ENCODE results near the gene LAP3.
A peak's percentile ranks its signal among the peaks of the same experiment; 100 is the strongest.
"Not testable (repeated sequence)": the region's sequence is repeated elsewhere in the genome, so short reads cannot be mapped to it uniquely, and the experiment has no call there.

The LAP3 gene

DNA sequence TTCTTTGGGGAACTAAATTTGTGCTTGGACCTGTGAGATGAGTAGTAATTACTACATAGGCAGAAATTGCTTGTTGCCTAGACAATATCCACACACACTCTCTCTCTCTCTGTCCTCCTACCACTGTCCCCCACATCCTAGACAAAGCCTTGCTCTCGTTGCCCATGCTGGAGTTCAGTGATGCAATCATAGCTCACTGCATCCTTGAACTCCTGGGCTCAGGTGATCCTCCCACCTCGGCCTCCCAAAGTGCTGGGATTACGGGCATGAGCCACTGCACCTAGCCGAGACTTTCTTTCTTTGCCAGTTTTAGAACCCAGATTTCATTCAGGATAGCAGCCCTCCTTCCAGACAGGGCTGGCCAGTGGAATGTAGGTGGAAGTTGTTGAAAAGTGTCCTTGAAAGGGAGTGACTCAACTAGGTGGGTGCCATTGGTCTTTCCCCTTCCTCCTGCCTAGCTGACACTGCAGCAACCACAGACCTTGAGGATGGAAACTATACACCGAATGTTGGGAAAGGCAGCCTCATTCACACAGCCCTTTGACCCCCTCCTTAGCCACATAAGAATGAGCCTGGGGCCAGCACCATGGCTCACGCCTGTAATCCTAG is 16.8 kb upstream of the LAP3 start:
- H3K4me3 ChIP-seq (ENCODE audit: low read length): no peak overlapping the region

DNA sequence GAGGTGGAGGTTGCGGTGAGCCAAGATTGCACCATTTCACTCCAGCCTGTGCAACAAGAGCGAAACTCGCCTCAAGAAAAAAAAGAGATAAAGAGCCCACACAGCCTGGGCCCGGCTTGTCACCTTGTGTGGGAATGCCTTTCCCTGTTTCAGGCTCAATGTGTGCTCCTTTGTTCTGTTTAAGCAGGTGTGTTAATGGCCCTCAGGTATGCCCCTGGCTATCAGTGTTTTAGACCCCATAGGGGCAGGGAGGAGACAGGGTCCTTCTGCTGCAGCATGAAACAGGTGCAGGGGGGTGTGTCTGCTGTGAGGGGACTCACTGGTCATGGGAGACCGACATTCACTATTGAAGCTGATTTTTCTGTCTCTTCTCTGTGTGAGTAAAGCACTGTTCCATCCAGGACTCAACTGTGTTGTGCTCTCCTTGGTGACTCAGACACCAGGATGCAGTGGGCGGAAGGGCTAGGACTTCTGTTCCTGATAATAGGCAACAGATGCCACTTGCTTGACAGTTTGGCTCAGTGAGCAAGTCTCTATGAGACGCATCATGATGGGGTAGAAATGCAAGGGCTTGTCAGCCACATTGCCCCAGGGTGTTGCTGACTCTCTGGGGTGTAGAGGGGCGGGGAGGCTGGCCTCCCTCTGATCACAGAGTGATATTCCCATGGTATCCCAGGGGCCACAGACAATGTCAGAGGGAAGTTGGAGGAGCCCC is 15.6 kb upstream of the LAP3 start:
- no peak overlapping the region for H3K4me3 ChIP-seq (ENCODE audit: low read length)
- DNase-seq (ENCODE audit: low read depth, low spot score): no peak

More for the DNA sequence above, 16.8 kb upstream of the LAP3 start:
- no peak for DNase-seq (ENCODE audit: low read depth, low spot score)

DNA sequence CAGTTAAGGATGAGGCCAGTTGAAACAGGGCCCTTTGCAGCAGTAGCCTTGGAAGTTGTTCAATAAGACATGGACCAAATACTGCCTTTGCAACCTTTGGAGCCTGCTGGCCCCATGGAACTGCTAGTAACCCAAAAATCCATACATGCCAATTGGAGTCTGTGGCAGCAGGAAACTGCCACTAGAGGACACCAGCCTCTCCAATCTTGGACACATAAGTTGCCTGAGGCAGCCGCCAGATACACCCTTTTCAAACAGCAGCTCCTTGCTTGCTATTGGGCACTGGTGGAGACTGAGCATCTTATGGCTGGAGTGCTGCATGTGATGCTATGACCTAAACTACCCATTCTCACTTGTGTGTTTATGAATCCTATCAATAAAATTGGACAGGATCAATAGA is 14.8 kb upstream of the LAP3 start:
- no peak overlapping the region for H3K4me3 ChIP-seq (ENCODE audit: low read length)
- DNase-seq (ENCODE audit: low read depth, low spot score): no peak

DNA sequence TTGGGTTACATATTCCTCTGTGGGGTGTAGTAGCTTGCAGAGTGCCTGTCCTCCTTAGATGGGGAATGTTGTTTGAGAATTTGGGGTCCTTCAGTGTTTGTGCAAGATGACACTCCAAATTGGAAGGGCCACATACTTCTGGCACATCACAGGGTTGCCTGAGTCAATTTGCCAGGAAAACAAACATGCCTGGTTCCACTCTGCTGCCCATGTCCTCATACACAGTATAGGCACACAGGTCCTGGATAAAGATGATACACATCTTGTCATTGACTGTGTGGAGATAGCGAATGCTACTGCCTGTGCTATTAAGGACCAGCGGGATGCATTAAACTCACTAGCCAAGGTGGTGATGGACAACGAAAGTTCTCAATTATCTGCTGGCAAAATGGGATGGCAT is 11.2 kb upstream of the LAP3 start:
- no peak for DNase-seq (ENCODE audit: low read depth, low spot score)
- no peak overlapping the region for H3K4me3 ChIP-seq (ENCODE audit: low read length)

DNA sequence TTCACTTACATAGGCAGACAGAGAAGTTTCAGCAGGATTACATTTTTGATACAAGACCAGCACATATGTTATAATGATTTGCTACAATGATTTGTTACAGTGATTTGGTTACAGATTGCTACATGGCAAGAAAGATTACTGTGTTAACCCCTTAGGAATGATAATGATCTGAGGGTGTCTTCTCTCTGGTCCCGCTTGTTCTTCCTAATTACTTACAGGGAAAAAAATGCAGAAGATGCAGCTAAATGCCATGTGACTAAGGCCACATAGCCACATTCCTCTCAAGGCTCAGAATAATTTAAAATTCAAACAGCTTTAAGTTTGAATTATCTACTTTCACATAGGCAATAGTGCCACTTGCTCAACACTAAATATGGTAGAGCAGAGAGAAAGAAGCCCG is 9.7 kb upstream of the LAP3 start:
- no peak overlapping the region for H3K4me3 ChIP-seq (ENCODE audit: low read length)
- no peak for DNase-seq (ENCODE audit: low read depth, low spot score)

DNA sequence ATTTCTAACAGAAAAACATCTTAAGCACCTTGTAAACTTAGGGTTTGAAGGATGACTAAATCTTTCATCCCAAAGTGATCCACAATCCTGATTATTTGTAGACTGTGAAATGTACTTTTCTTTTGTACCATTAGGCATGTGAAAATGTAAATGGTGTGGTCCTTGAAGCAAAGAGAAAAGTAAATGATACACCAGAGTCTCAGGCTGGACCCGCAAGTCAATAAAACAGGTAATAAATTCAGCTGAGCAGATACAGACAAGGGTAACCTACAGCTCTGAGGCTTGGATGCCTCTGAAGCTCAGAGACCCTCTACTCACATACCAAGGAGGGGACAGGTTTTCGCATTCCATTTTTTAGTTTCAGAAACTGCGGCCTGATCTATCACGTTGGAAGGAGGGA is 2.8 kb upstream of the LAP3 start:
- DNase-seq (ENCODE audit: low read depth, low spot score): no peak

DNA sequence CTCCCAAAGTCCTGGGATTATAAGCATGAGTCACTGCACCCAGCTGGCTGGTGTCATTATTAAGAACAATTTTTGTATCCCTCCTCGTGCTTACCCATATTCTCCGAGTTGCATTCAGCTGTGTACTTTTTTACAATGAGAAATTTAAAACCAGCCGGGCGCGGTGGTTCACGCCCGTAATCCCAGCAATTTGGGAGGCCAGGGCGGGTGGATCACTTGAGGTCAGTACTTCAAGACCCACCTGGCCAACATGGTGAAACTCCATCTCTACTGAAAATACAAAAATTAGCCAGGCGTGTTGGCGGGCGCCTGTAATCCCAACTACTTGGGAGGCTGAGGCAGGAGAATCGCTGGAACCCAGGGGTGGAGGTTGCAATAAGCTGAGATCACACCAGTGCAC is 1.8 kb upstream of the LAP3 start:
- DNase-seq (ENCODE audit: low read depth, low spot score); H3K4me3 ChIP-seq (ENCODE audit: low read length): not testable (repeated sequence)

More for the DNA sequence above, 2.8 kb upstream of the LAP3 start:
- H3K4me3 ChIP-seq (ENCODE audit: low read length): no peak overlapping the region

DNA sequence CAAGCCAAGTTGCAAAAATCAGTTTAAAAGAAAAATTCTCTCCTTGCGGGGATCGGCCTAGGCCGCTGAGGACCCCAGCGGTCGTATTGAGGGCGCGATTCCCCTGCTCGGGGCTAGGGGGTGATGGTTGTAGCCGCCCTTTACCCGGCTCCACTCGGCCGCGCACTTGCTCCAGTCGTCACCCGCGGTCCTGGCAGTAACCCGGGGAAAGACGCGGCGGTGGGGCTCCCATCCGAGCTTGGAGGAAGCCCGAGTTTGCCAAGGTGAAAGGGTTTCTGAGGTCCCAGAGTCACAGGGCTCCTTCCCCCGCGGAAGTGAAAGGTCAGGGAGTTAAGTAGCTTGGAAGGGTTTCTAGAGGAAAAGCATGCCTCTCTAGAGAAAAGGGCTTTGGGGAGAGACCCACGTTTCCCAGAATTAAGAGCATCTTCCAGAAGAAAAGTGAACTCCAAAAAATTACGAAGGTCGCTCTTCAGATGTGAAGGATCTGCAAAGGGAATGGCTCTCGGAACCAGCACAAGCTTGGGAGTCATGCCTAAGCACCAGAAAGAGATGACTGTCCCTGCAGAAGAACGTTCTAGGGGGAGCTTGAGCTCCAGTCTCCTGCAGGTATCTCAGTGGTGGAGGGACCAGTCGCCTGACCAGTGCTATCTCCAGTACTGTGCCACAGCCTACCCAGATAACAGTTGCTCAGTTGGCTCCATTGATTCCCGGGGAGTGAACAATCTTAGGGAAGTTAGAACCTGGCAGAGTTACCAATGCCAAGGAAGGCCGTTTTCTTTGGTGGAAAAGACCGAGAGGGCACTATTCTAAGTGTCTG is 875 bp downstream of the LAP3 start:
- no peak for DNase-seq (ENCODE audit: low read depth, low spot score)
- H3K4me3 ChIP-seq (ENCODE audit: low read length): peak overlapping the region; percentile 75

DNA sequence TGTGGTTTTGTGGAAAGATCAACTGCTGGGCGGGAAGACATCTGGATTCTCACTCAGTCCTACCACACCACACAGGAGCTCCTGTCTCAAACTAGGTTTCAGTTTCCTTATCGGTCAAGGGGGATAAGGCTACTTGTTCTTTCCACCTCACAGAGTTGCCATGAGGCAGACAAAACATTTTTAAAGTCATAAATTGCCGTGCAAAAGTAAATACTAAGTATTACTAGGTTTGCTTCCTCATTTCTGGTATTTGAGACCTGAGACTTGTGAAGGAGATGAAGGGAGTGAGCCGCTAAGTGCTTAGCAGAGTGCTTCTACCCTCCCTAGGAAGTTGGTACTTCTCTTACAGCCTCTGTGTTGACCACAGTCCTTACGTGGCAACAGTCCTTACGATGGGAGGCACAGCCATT is 1.5 kb downstream of the LAP3 start:
- DNase-seq (ENCODE audit: low read depth, low spot score): no peak
- H3K4me3 ChIP-seq (ENCODE audit: low read length): peak overlapping the region; percentile 75

DNA sequence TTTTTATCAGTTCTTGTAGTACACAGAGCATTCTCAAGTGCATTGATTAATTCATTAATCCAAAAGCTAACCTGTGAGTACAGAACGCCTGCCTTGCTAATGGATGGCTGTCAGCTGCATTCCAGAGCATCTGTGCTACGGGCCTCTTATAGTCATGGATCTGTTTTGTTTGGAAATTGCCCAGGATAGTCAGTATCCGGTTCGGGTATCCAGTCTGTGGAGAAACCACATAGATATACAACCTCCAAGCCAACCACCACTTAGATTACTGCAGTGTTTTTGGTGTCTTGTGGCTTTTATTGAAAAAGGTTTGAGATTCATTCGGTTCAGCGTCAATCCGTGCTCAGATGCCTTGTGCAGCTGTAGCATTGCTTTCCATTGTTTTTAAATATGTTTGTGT is 4.0 kb downstream of the LAP3 start:
- H3K4me3 ChIP-seq (ENCODE audit: low read length): no peak overlapping the region
- DNase-seq (ENCODE audit: low read depth, low spot score): no peak

DNA sequence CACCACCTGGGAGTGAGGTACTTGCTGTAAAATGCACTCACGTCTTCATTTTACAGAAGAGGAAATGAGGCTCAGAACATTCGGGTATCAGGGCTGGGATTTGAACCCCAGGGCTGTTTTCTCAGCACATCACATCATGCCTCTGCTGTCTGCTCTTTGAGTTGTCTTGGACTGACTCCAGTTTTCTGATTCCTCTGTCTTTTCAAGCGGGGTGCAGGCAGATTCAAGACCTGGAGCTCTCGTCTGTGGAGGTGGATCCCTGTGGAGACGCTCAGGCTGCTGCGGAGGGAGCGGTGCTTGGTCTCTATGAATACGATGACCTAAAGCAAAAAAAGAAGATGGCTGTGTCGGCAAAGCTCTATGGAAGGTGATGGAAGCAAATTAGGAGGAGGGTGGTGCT is 6.3 kb downstream of the LAP3 start:
- no peak for DNase-seq (ENCODE audit: low read depth, low spot score)
- H3K4me3 ChIP-seq (ENCODE audit: low read length): no peak overlapping the region

DNA sequence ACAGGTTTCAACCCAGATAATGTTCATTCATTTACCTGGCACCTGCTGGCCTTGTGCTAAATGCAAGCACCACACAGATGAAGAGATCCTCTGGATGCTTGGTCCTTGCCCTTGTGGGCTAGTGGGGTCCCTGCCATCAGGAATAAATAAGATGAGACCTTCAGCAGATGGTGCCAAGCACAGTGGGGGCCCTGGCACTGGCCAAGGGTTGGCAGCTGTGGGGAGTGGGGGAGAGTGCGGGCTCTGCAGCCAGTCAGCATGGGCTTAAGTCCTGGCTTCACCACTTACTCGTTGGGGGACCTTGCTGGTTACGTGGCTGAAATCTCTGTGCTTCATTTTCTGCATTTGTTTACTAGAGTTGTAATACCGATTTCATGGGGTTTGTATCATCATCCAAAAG is 6.9 kb downstream of the LAP3 start:
- no peak overlapping the region for H3K4me3 ChIP-seq (ENCODE audit: low read length)
- no peak for DNase-seq (ENCODE audit: low read depth, low spot score)

DNA sequence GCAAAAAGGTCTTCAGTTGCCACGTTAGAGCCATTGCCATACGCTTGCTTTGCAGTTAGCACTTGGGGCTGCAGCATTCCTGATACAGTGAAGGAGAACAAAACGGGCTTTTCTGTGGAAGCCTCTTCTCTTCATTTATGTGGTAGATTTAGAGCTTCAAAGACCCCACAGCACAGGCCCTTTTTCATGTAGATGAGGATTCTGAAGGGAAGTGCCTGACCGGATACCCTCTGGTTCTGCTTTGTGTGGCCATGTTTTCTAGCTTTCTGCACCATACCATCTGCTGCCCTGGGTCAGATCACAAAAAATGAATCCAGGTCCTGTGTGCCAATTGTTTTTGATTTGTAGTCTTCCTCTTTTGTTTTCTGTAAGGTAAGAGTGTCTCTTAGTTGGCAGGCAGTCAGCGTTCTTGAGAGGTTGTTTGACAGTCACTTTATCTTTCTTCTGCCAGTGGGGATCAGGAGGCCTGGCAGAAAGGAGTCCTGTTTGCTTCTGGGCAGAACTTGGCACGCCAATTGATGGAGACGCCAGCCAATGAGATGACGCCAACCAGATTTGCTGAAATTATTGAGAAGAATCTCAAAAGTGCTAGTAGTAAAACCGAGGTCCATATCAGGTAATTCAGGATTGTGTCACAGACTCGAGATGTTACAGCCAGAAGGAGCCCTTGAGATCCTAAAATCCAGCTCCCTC is 7.7 kb downstream of the LAP3 start:
- DNase-seq (ENCODE audit: low read depth, low spot score): no peak
- H3K4me3 ChIP-seq (ENCODE audit: low read length): no peak overlapping the region

DNA sequence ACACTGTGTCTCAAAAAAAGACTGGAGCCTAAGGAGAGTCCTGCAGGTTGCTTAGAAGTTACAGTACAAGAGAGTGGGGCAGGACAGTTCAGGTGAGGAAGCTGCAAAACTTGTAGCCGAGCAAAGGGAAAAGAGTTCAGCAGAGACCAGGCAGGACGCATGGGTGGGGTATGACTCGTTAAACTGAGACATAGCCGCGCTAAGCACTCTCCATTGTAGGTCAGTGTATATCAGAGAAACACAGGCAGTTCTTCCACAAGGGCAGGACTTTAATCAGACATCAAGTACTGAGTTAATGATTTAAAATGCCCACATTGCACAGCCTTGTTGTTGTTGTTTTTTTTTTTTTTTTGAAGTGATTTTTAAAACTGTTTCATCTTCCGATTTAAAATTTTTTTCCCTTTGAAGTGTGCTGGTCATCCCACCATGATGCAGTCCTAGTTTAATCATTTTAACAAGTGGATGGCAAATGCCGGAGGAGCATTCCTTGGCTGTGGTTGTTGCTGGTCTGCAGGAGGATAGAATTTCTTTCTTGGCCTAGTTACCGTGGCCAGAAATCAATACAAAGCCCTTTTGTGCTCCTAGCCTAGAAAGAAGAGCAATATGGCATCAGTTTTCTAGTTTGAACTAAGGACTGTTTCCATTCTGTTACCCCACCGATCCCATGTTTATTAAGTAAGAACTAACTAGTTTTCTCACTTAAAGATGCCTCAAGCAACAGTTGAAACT is 10.3 kb downstream of the LAP3 start:
- no peak overlapping the region for H3K4me3 ChIP-seq (ENCODE audit: low read length)
- no peak for DNase-seq (ENCODE audit: low read depth, low spot score)

DNA sequence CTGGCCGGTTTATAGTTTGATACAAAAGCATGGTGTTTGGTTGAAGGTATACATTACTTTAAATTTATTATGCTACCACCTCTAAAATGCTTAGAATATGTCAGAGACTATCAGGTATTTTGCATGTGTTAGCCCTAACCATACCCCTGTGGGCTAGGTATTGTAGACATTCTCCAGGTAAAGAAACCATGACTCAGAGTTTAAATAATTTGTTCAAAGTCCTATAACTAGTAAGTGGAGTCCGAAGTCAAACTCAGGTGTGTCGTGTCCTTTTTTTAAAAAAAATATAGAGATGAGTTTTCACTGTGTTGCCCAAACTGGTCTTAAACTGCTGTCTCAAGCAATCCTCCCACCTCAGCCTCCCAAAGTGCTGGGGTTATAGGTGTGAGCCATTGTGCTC is 12.4 kb downstream of the LAP3 start:
- no peak for DNase-seq (ENCODE audit: low read depth, low spot score)
- H3K4me3 ChIP-seq (ENCODE audit: low read length): no peak overlapping the region

DNA sequence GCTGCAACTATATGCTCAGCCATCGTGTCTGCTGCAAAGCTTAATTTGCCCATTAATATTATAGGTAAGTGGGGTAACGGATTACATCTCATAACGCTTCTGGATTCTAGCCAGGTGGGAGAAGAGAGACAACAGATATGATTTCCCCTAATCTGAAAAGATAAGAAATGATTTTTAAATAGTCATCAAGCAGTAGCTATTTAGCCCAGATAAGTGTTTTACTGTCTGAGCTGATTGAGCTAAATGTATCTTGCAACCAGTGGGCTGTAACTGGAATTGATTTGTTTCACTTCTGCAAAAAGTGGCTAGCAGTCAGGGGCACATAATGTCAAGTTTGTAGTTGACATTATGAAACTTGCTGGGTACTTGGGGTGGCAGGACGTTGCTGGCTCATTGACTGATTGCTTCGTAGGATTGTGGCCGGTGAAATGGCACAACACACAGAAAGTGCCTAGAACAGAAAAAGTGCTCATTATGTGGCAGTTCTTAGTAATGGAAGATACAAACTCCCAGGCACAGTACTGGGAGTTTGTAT is 18.5 kb downstream of the LAP3 start:
- DNase-seq (ENCODE audit: low read depth, low spot score): no peak
- H3K4me3 ChIP-seq (ENCODE audit: low read length): no peak overlapping the region

DNA sequence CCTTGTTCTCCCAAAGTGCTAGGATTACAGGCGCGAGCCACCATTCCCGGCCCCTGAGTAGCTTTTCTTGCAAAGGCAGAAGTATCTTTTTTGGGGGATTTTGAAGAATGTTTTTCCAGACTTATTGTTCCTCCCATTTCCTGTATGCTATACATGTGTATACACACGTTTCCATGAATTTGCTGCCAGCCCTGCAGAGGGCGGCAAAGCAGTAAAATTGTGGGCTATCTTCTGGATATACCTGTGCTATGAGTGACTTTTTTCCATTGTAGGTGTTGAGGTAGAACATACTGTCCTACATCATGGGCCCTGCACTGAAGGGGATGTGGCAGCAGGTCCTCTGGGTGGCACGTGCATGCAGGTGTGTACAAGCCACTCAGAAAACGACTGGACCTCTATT is 20.5 kb downstream of the LAP3 start:
- H3K4me3 ChIP-seq (ENCODE audit: low read length): no peak overlapping the region
- no peak for DNase-seq (ENCODE audit: low read depth, low spot score)

DNA sequence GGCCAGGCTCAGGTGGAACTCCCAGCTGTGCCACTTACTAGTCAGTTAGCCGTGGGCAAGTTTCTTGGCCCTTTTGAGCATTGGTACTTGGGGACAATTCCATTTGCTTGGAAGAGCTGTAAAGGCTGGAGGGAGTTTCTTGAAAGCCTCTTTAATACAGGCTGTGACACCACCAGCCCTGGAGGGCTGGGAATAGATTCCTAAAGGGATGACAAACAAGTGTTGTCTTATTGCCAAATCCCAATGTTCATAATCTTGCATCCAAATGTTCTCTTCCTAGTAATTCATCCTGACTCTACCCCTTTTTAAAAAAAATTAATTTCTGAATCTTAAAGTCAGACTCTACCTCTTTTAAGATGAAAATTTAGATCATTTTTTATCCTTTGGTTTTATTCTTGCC is 22.8 kb downstream of the LAP3 start:
- H3K4me3 ChIP-seq (ENCODE audit: low read length): no peak overlapping the region
- DNase-seq (ENCODE audit: low read depth, low spot score): no peak

DNA sequence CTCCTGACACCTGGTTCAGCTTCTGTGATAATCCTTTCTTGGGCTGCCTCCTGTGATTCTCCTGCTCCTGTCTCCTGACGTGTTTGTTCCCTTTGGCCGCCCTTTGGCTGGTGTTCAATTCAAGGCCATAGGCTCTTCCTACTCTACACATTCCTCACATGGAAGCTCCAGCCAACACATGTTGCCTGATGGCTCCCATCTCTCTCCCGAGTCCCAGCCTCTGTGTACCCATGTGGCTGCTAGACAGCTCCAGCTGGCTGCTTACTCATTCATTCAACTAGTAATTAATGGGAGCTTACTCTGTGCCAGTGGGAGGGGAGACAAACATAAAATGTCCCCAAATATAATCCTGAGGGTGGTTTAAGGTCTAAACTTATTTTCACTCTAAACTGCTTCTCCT is 28.2 kb downstream of the LAP3 start:
- H3K4me3 ChIP-seq (ENCODE audit: low read length): no peak overlapping the region
- DNase-seq (ENCODE audit: low read depth, low spot score): no peak

Data from Jurkat, Clone E6-1 (cell line).